Astrocyte of the cerebellum (primary cell): ENCODE results near the gene MMP25.

Experiments used
- DNase-seq: peaks from one replicate; pipeline ENCODE4 v3.0.0-alpha.2; 2011; ENCODE audit warnings: low read depth
- H3K4me3 ChIP-seq: 2 replicates; pipeline ENCODE4 v1.5.1; 2011; ENCODE audit warnings: mild to moderate bottlenecking, low read depth, low read length, moderate library complexity
- CTCF ChIP-seq: IDR thresholded peaks from 2 replicates; pipeline ENCODE4 v1.5.1; 2012; ENCODE audit warnings: low read length, low read depth, moderate library complexity, mild to moderate bottlenecking; ENCODE audit errors: missing control alignments
- in situ Hi-C: cut with HindIII; loops from 2 replicates; pipeline ENCODE4 v1.10.0; 2017; ENCODE audit warnings: low sequenced_read_pairs

MMP25 gene

GRCh38 chr16:3096362-3096761 lies 50.0 kb downstream of the MMP25 start:
- no peak overlapping the region for H3K4me3 ChIP-seq
- in situ Hi-C loops: loop anchor here (5.0 kb wide), 1 partner anchor 34 kb away; no protein-coding TSS in a partner anchor
- DNase-seq: no peak
- no peak for TF ChIP-seq CTCF

- no peak for DNase-seq
- H3K4me3 ChIP-seq: no peak overlapping the region
- TF ChIP-seq CTCF: no peak
- in situ Hi-C loops: loop anchor here (5.0 kb wide), 1 partner anchor 35 kb away; no protein-coding TSS in a partner anchor
Measured at GRCh38 chr16:3097266-3097665, 50.9 kb downstream of the MMP25 start.

GRCh38 chr16:3098459-3099394 lies 52.4 kb downstream of the MMP25 start, which contains the start of gene ZSCAN10:
Gene ZSCAN10 (minus strand): TSS chr16:3099294. CDS start chr16:3092937, 6,357 bp downstream.
- peak within 1 kb of the TSS; percentile 6 for H3K4me3 ChIP-seq
- in situ Hi-C loops: loop anchor here (5.0 kb wide), 1 partner anchor 36 kb away; no protein-coding TSS in a partner anchor
- DNase-seq: no peak
- no peak for TF ChIP-seq CTCF

GRCh38 chr16:3099395-3099731 lies 53.0 kb downstream of the MMP25 start:
- H3K4me3 ChIP-seq: no peak overlapping the region
- no peak for DNase-seq
- TF ChIP-seq CTCF: no peak
- in situ Hi-C loops: loop anchor here (5.0 kb wide), 1 partner anchor 37 kb away; no protein-coding TSS in a partner anchor

GRCh38 chr16:3099732-3100499 lies 53.6 kb downstream of the MMP25 start:
- in situ Hi-C loops: loop anchor here (5.0 kb wide), 1 partner anchor 38 kb away; no protein-coding TSS in a partner anchor
- H3K4me3 ChIP-seq: peak overlapping the region; percentile 6
- TF ChIP-seq CTCF: no peak
- peak; percentile 20 for DNase-seq
